Astrocyte of the spinal cord (primary cell): ENCODE data around the gene CARD10.
A peak's percentile ranks its signal among the peaks of the same experiment; 100 is the strongest.

Experiments
- DNase-seq: peaks from one replicate; pipeline ENCODE4 v3.0.0; 2011; ENCODE audit warnings: low read depth, low spot score
- H3K4me3 ChIP-seq: 2 replicates; pipeline ENCODE4 v1.5.1; 2011; ENCODE audit warnings: low read depth, mild to moderate bottlenecking, low read length, moderate library complexity
- in situ Hi-C: cut with HindIII; loops from 2 replicates; pipeline ENCODE4 v1.10.0; 2017; ENCODE audit warnings: low sequenced_read_pairs
- TF ChIP-seq, protein P1 (sequence below): IDR thresholded peaks from 2 replicates; pipeline ENCODE4 v1.5.1; 2012; ENCODE audit warnings: low read depth, mild to moderate bottlenecking, low read length, inconsistent platforms

CARD10 gene

DNA sequence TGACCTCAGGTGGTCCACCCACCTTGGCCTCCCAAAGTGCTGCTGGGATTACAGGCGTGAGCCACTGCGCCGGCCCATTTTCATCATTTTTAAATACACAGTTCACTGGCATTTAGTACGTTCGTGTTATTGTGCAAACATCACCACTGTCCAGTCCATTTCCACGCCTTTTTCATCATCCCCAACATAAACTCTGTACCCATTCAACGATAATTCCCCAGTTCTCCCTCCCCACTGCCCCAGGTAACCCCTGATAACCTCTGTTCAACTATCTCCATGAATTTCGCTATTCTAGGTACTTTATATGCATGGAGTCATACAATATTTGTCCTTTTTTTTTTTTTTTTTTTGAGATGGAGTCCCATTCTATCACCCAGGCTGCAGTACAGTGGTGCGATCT is 73.7 kb downstream of the CARD10 start:
- in situ Hi-C loops = no loop called here
- no peak overlapping the region for H3K4me3 ChIP-seq
- TF ChIP-seq, protein P1, sequence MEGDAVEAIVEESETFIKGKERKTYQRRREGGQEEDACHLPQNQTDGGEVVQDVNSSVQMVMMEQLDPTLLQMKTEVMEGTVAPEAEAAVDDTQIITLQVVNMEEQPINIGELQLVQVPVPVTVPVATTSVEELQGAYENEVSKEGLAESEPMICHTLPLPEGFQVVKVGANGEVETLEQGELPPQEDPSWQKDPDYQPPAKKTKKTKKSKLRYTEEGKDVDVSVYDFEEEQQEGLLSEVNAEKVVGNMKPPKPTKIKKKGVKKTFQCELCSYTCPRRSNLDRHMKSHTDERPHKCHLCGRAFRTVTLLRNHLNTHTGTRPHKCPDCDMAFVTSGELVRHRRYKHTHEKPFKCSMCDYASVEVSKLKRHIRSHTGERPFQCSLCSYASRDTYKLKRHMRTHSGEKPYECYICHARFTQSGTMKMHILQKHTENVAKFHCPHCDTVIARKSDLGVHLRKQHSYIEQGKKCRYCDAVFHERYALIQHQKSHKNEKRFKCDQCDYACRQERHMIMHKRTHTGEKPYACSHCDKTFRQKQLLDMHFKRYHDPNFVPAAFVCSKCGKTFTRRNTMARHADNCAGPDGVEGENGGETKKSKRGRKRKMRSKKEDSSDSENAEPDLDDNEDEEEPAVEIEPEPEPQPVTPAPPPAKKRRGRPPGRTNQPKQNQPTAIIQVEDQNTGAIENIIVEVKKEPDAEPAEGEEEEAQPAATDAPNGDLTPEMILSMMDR = no peak
- DNase-seq = no peak

DNA sequence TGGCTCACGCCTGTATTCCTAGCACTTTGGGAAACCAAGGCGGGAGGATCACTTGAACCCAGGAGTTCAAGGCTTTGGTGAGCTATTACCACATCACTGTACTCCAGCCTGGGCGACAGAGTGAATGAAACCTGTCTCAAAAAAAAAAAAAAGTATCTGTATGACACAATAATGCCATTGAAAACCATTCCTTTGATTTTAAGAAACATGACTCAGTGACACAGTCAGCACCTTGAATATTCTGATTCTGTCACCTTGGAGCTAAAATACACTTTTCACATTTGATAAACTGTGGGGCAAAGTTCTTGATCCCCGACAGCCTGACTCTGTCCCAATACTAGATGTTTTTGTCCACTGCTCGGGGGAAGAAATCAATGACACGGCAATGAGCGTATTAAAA is 75.2 kb downstream of the CARD10 start:
- in situ Hi-C loops = no loop called here
- H3K4me3 ChIP-seq = no peak overlapping the region
- TF ChIP-seq, protein P1 = no peak
- DNase-seq = no peak

DNA sequence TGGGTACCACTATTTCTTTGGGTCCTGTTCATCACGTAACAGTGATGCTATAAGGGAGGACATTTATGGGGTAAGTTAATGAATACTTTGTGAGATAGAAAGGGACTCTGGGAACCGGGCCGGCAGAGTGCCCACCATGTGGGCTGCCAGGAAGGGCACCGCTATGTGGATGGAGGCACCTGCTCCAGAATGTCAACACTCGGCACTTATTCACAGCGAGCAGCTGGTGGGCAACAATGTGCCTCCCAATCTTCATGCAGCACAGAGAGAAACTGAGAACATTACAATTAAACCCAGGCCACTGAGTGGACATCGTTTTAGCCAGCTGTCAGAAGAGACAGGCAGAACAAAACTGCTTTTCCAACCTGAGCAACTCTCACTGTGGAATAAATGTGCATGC is 76.1 kb downstream of the CARD10 start:
- in situ Hi-C loops = no loop called here
- TF ChIP-seq, protein P1 = no peak
- no peak overlapping the region for H3K4me3 ChIP-seq
- no peak for DNase-seq

DNA sequence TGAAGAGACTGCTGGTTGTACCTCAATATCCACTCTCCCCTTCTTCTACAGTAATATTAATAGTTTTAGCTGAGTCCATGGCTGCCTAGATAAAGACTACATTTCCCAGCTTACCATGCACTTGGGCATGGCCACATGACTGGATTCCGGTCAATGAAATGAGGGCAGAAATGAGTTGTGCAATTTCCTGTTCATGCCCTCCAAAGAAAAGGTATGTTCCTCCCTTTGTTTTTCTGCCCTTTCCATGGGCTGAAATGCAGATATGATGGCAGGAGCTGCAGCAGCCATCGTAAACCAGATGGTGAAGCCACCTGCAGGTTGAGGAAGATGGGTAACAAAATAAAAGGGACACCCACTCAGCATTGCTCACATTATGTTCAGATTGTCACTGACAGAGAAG is 76.7 kb downstream of the CARD10 start:
- in situ Hi-C loops = no loop called here
- TF ChIP-seq, protein P1 = no peak
- peak; percentile 44 for DNase-seq
- H3K4me3 ChIP-seq = no peak overlapping the region

DNA sequence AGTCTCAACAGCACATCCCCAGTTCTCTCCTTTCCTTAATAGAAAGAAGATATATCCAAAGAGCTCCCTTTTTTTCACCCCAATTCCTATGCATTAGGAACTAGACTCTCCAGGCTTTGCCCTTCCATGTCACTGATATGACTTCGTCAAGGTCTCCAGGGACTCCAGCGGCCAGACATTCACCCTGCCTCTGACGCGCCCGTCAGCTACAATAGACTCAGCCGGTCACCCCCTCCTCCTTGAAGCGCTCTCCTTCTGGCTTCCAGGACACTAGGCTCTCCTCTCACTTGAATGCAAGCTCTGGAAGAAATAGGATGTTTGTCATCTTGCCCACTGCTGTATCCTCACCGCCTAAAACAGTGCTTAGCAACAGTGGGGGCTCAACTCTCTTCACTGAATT is 77.1 kb downstream of the CARD10 start:
- in situ Hi-C loops = no loop called here
- TF ChIP-seq, protein P1 = no peak
- no peak overlapping the region for H3K4me3 ChIP-seq
- DNase-seq = no peak

DNA sequence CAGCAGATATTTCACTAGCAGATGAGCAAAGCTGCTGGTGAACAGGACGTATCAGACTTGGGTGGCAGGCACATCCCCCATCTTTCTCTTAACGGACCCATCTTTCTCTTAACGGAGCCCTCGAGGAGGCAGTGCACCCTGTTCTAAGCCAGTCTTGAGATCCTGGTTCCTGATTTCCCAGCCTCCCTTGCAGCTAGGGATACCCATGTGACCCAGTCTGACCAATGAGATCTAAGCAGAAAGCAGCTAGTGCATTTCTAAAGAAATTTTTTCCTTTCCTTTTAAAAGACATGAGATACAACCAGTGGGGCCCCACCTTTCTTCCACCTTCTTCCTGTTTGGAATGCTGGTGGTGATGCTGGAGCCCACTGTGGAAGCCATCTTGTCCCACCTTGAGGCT is 78.3 kb downstream of the CARD10 start:
- in situ Hi-C loops = no loop called here
- no peak overlapping the region for H3K4me3 ChIP-seq
- DNase-seq = no peak
- TF ChIP-seq, protein P1 = no peak
